ENCODE data around the gene SEMA4F. TPM values are rescaled to one million over a fixed set of nuclear protein-coding genes. Genes with fewer than 3 reads are reported as not detected.

SEMA4F gene
- total RNA-seq, 1 experiment from 2014 or later: 6.6 TPM

GRCh38 chr2:74673826-74674528, 19.9 kb downstream of the SEMA4F start:
- Histone ChIP-seq H3K79me1 (ENCODE audit: insufficient read depth, low read depth, low read length, poor library complexity, severe bottlenecking) (no peaks in the 10 kb centered on the region), H3K4me1 (ENCODE audit: insufficient read depth, low read length) (no peaks in the 10 kb centered on the region), H4K8ac (replicated peaks; ENCODE audit: insufficient read length, low read depth, low read length) (no peak overlapping the region), H3K14ac (ENCODE audit: insufficient read depth, low read length) (no peak overlapping the region), H4K20me1 (ENCODE audit: control insufficient read depth, insufficient read depth, insufficient read length) (no peaks in the 10 kb centered on the region), H2BK12ac (ENCODE audit: insufficient read length, low read depth, low read length) (no peak overlapping the region), H3T11ph (ENCODE audit: low read length) (no peak overlapping the region), H3K4me2 (ENCODE audit: insufficient read depth, insufficient read length, low read length) (no peak overlapping the region), H2BK20ac (ENCODE audit: low read depth, low read length, poor library complexity, severe bottlenecking) (no peak overlapping the region), H2AK5ac (ENCODE audit: insufficient read length, low read length) (no peak overlapping the region), H2BK5ac (ENCODE audit: insufficient read length, low read length) (no peak overlapping the region), H3K27ac (ENCODE audit: insufficient read length, low read depth, low read length) (no peak overlapping the region), H3K9ac (ENCODE audit: extremely low read depth, insufficient read length, low read length) (no peak overlapping the region), H3K27me3 (ENCODE audit: insufficient read depth, low read length) (no peaks in the 10 kb centered on the region), H3K9me3 (ENCODE audit: control insufficient read depth, low read depth, low read length) (no peaks in the 10 kb centered on the region), H2BK120ac (ENCODE audit: low read depth, low read length, poor library complexity, severe bottlenecking) (no peak overlapping the region), H2AFZ (ENCODE audit: low read length) (no peak overlapping the region), H4K91ac (ENCODE audit: insufficient read length, low read depth, low read length) (no peak overlapping the region), H3K23ac (ENCODE audit: insufficient read length, low read depth, low read length) (no peak overlapping the region), H3K23me2 (ENCODE audit: insufficient read length, low read depth, low read length, poor library complexity, severe bottlenecking) (no peaks in the 10 kb centered on the region), H3K4ac (ENCODE audit: low read depth, low read length) (no peak overlapping the region), H3K18ac (ENCODE audit: insufficient read length, low read depth, low read length) (no peak overlapping the region), H2BK15ac (ENCODE audit: low read depth, low read length) (no peak overlapping the region), H3K79me2 (ENCODE audit: insufficient read depth, low read length) (no peaks in the 10 kb centered on the region; the same call in 1 of the 2 replicates), H3K56ac (ENCODE audit: insufficient read length, low read depth, low read length) (no peak overlapping the region), H4K5ac (ENCODE audit: insufficient read length, low read depth, low read length) (no peak overlapping the region)
- WGBS (ENCODE audit: extremely low coverage, insufficient read length, low lambda C conversion rate): no CpG with 5 or more reads among the region's 7 CpGs
- peak overlapping the region in 1 of 3 experiments; percentile 11; a peak in 1 of 7 replicates for H3K27ac Mint-ChIP-seq
- no peak overlapping the region for H3K4me3 Mint-ChIP-seq
- DNase-seq: no peak
- H3K9me3 Mint-ChIP-seq: no peaks in the 10 kb centered on the region
- TF ChIP-seq CTCF (conservative IDR thresholded peaks at IDR 0.05): no peak
- H3K27me3 Mint-ChIP-seq (ENCODE audit: low read depth): no peaks in the 10 kb centered on the region
- no peaks in the 10 kb centered on the region for H3K4me1 Mint-ChIP-seq
- H3K36me3 Mint-ChIP-seq (ENCODE audit: insufficient read depth in 1 of 3, low read depth in 3 of 3): peaks cover 0 to 8% (median 0%) of the 10 kb centered on the region in 3 experiments; a peak in 3 of 7 replicates

All from H9 (cell line).